HepG2 (cell line): ENCODE measurements around the gene HMGCS2. TPM values are rescaled to one million over a fixed set of nuclear protein-coding genes. Genes with fewer than 3 reads are reported as not detected.

Source experiments
- FOXK1 ChIP-seq: sonication (generic); formaldehyde crosslinking; IDR thresholded peaks from 2 replicates; pipeline ENCODE4 v1.4.0; 2020; ENCODE audit warnings: low read depth, missing genetic modification reagents, borderline replicate concordance
- HMG20B ChIP-seq: conservative IDR thresholded peaks from 2 replicates; pipeline ENCODE4 v1.6.1; 2016; ENCODE audit warnings: missing genetic modification reagents, missing compliant biosample characterization
- MIER3 ChIP-seq: IDR thresholded peaks from 2 replicates; pipeline ENCODE4 v1.6.1; 2016; ENCODE audit warnings: missing compliant biosample characterization, borderline replicate concordance
- ZC3H4 ChIP-seq: sonication (generic); formaldehyde crosslinking; IDR thresholded peaks from 2 replicates; pipeline ENCODE4 v1.4.0; 2020; ENCODE audit warnings: missing genetic modification reagents, borderline replicate concordance
- ZKSCAN5 ChIP-seq: sonication (generic); formaldehyde crosslinking; IDR thresholded peaks from 2 replicates; pipeline ENCODE4 v1.5.1; 2020; ENCODE audit warnings: mild to moderate bottlenecking, missing genetic modification reagents
- ZNF235 ChIP-seq: sonication (generic); formaldehyde crosslinking; IDR thresholded peaks from 2 replicates; pipeline ENCODE4 v1.8.1; 2023; ENCODE audit warnings: mild to moderate bottlenecking, missing genetic modification reagents, borderline replicate concordance
- ZNF317 ChIP-seq: sonication (generic); formaldehyde crosslinking; IDR thresholded peaks from 2 replicates; pipeline ENCODE4 v1.5.0; 2020; ENCODE audit warnings: mild to moderate bottlenecking, missing genetic modification reagents
- ZNF383 ChIP-seq: sonication (generic); formaldehyde crosslinking; IDR thresholded peaks from 2 replicates; pipeline ENCODE4 v1.4.0; 2020; ENCODE audit warnings: missing genetic modification reagents, mild to moderate bottlenecking, borderline replicate concordance
- polyA plus RNA-seq, 8 experiments: library from polyadenylated mRNA; depleted of rRNA in 3 of 8; stranded (reverse) in 7 of 8; unstranded in 1 of 8; fragments of >200 nt; fragmentation: Illumina TruSeq in 4 of 8; extraction: Trizol in 4 of 8; gene quantifications; 2 replicates each; pipeline versions ENCODE4 v1.2.1 to v1.2.3, GENCODE V29; 2011 to 2016; ENCODE audit warnings: low read depth in 4 of 8, missing spikeins in 1 of 8, mixed read lengths in 1 of 8; ENCODE audit not compliant: insufficient read depth in 1 of 8
- total RNA-seq, 5 experiments: library from RNA; depleted of rRNA; stranded (reverse); fragments of >200 nt; fragmentation: Illumina TruSeq; extraction: Trizol; gene quantifications; 2 replicates each; pipeline ENCODE4 v1.2.3, GENCODE V29; 2016; ENCODE audit warnings: low read depth in 1 of 5
- TF ChIP-seq, protein P1 (sequence below): sonication (generic); formaldehyde crosslinking; IDR thresholded peaks from 2 replicates; pipeline ENCODE4 v1.8.0; 2022; ENCODE audit warnings: mild to moderate bottlenecking, missing genetic modification reagents; ENCODE audit not compliant: insufficient replicate concordance
- TF ChIP-seq, protein P2 (sequence below): sonication (generic); formaldehyde crosslinking; IDR thresholded peaks from 2 replicates; pipeline ENCODE4 v1.8.0; 2023; ENCODE audit warnings: mild to moderate bottlenecking, missing genetic modification reagents
- TF ChIP-seq, protein P3 (sequence below): sonication (generic); formaldehyde crosslinking; IDR thresholded peaks from 2 replicates; pipeline ENCODE4 v1.9.0; 2021; ENCODE audit warnings: missing genetic modification reagents, mild to moderate bottlenecking, borderline replicate concordance
- TF ChIP-seq, protein P4 (sequence below): IDR thresholded peaks from 2 replicates; pipeline ENCODE4 v1.6.1; 2016; ENCODE audit warnings: missing compliant biosample characterization, missing genetic modification reagents, borderline replicate concordance
- TF ChIP-seq, protein P5 (sequence below): IDR thresholded peaks from 2 replicates; pipeline ENCODE4 v1.6.1; 2016
- TF ChIP-seq, protein P6 (sequence below): sonication (generic); formaldehyde crosslinking; IDR thresholded peaks from 2 replicates; pipeline ENCODE4 v1.9.0; 2021; ENCODE audit warnings: mild to moderate bottlenecking, missing genetic modification reagents
- TF ChIP-seq, protein P7 (sequence below): sonication (generic); formaldehyde crosslinking; IDR thresholded peaks from 2 replicates; pipeline ENCODE4 v1.8.0; 2022; ENCODE audit warnings: mild to moderate bottlenecking, missing genetic modification reagents, moderate library complexity

The HMGCS2 gene
- total and polyA plus RNA-seq, 2 of the 13 experiments (the other 11 are each of a cell fraction or from before 2014, with no cell fraction given) = 0.44 to 1.5 TPM

DNA sequence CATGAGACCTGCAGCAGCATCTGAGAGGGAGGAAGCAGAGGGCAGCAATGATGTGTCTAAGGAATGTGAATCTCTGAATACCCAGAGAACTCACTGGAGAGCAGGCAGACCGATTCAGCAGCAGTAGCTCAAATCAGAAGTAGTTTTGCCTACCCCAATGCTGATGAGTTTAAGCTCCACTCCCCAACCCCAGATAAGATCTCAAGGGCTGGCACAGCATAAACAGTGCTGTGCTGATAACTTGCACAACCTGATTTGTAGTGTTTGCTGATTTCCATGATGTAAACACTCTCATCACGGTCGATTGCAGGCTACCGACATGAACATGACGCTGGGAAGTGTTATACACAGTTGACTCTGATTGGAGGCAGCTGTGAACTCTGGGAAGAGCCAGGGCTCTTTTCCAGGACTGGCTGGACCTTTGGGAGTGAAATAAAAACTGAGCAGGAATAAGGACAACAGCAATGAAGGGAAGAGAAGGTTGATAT, 11.2 kb upstream of the HMGCS2 start (continued):
- TF ChIP-seq, protein P1, sequence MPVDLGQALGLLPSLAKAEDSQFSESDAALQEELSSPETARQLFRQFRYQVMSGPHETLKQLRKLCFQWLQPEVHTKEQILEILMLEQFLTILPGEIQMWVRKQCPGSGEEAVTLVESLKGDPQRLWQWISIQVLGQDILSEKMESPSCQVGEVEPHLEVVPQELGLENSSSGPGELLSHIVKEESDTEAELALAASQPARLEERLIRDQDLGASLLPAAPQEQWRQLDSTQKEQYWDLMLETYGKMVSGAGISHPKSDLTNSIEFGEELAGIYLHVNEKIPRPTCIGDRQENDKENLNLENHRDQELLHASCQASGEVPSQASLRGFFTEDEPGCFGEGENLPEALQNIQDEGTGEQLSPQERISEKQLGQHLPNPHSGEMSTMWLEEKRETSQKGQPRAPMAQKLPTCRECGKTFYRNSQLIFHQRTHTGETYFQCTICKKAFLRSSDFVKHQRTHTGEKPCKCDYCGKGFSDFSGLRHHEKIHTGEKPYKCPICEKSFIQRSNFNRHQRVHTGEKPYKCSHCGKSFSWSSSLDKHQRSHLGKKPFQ = no peak
- TF ChIP-seq, protein P2, sequence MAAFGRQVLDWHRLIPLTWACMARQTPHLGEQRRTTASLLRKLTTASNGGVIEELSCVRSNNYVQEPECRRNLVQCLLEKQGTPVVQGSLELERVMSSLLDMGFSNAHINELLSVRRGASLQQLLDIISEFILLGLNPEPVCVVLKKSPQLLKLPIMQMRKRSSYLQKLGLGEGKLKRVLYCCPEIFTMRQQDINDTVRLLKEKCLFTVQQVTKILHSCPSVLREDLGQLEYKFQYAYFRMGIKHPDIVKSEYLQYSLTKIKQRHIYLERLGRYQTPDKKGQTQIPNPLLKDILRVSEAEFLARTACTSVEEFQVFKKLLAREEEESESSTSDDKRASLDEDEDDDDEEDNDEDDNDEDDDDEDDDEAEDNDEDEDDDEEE (CRISPR knock-in tag) = no peak
- TF ChIP-seq ZNF235 (CRISPR knock-in tag) (no peak), FOXK1 (peak; percentile 73; the same call in 1 of the 2 replicates), ZKSCAN5 (CRISPR knock-in tag) (no peak), HMG20B (CRISPR knock-in tag) (0 out of 2 replicates have a peak, but pooled peaks have one; percentile 32), ZNF383 (CRISPR knock-in tag) (no peak), MIER3 (CRISPR knock-in tag) (peak; percentile 53; the same call in 1 of the 2 replicates), ZC3H4 (CRISPR knock-in tag) (no peak), ZNF317 (CRISPR knock-in tag) (0 out of 2 replicates have a peak, but pooled peaks have one; percentile 26)
- TF ChIP-seq, protein P3, sequence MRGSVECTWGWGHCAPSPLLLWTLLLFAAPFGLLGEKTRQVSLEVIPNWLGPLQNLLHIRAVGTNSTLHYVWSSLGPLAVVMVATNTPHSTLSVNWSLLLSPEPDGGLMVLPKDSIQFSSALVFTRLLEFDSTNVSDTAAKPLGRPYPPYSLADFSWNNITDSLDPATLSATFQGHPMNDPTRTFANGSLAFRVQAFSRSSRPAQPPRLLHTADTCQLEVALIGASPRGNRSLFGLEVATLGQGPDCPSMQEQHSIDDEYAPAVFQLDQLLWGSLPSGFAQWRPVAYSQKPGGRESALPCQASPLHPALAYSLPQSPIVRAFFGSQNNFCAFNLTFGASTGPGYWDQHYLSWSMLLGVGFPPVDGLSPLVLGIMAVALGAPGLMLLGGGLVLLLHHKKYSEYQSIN (CRISPR knock-in tag) = no peak
- TF ChIP-seq, protein P4, sequence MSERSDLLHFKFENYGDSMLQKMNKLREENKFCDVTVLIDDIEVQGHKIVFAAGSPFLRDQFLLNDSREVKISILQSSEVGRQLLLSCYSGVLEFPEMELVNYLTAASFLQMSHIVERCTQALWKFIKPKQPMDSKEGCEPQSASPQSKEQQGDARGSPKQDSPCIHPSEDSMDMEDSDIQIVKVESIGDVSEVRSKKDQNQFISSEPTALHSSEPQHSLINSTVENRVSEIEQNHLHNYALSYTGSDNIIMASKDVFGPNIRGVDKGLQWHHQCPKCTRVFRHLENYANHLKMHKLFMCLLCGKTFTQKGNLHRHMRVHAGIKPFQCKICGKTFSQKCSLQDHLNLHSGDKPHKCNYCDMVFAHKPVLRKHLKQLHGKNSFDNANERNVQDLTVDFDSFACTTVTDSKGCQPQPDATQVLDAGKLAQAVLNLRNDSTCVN (CRISPR knock-in tag) = peak; percentile 63; the same call in 1 of the 2 replicates
- TF ChIP-seq, protein P5, sequence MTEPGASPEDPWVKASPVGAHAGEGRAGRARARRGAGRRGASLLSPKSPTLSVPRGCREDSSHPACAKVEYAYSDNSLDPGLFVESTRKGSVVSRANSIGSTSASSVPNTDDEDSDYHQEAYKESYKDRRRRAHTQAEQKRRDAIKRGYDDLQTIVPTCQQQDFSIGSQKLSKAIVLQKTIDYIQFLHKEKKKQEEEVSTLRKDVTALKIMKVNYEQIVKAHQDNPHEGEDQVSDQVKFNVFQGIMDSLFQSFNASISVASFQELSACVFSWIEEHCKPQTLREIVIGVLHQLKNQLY (CRISPR knock-in tag) = 0 out of 2 replicates have a peak, but pooled peaks have one; percentile 29
- TF ChIP-seq, protein P6, sequence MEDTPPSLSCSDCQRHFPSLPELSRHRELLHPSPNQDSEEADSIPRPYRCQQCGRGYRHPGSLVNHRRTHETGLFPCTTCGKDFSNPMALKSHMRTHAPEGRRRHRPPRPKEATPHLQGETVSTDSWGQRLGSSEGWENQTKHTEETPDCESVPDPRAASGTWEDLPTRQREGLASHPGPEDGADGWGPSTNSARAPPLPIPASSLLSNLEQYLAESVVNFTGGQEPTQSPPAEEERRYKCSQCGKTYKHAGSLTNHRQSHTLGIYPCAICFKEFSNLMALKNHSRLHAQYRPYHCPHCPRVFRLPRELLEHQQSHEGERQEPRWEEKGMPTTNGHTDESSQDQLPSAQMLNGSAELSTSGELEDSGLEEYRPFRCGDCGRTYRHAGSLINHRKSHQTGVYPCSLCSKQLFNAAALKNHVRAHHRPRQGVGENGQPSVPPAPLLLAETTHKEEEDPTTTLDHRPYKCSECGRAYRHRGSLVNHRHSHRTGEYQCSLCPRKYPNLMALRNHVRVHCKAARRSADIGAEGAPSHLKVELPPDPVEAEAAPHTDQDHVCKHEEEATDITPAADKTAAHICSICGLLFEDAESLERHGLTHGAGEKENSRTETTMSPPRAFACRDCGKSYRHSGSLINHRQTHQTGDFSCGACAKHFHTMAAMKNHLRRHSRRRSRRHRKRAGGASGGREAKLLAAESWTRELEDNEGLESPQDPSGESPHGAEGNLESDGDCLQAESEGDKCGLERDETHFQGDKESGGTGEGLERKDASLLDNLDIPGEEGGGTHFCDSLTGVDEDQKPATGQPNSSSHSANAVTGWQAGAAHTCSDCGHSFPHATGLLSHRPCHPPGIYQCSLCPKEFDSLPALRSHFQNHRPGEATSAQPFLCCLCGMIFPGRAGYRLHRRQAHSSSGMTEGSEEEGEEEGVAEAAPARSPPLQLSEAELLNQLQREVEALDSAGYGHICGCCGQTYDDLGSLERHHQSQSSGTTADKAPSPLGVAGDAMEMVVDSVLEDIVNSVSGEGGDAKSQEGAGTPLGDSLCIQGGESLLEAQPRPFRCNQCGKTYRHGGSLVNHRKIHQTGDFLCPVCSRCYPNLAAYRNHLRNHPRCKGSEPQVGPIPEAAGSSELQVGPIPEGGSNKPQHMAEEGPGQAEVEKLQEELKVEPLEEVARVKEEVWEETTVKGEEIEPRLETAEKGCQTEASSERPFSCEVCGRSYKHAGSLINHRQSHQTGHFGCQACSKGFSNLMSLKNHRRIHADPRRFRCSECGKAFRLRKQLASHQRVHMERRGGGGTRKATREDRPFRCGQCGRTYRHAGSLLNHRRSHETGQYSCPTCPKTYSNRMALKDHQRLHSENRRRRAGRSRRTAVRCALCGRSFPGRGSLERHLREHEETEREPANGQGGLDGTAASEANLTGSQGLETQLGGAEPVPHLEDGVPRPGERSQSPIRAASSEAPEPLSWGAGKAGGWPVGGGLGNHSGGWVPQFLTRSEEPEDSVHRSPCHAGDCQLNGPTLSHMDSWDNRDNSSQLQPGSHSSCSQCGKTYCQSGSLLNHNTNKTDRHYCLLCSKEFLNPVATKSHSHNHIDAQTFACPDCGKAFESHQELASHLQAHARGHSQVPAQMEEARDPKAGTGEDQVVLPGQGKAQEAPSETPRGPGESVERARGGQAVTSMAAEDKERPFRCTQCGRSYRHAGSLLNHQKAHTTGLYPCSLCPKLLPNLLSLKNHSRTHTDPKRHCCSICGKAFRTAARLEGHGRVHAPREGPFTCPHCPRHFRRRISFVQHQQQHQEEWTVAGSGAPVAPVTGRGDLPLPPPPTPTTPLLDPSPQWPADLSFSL (CRISPR knock-in tag) = no peak
- TF ChIP-seq, protein P7, sequence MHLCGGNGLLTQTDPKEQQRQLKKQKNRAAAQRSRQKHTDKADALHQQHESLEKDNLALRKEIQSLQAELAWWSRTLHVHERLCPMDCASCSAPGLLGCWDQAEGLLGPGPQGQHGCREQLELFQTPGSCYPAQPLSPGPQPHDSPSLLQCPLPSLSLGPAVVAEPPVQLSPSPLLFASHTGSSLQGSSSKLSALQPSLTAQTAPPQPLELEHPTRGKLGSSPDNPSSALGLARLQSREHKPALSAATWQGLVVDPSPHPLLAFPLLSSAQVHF (CRISPR knock-in tag) = no peak
